ENCODE data around the gene CNTN5.
A peak's percentile ranks its signal among the peaks of the same experiment; 100 is the strongest.

Gene CNTN5

DNA sequence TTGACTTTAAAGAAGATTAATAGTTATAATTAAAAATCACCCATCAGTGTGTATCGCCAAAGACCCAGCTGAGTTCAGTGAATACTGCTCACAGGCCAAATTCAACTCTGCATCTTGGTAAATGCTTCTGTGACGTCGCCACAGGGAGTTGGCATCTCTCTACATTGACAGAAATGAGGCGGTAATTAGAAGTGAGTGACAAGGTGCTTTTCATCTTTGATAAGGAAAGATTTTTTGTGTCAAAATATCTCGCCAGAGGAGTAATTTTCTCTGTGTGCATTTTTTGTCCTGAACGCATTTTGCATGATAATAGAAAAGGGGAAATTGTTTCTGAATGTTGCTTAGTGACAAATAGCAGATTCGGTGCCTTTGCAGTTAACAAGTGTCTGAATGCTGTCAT, 345.8 kb downstream of the CNTN5 start:
- DNase-seq (ENCODE audit: low read depth), result no peak
- TF ChIP-seq, protein P1, sequence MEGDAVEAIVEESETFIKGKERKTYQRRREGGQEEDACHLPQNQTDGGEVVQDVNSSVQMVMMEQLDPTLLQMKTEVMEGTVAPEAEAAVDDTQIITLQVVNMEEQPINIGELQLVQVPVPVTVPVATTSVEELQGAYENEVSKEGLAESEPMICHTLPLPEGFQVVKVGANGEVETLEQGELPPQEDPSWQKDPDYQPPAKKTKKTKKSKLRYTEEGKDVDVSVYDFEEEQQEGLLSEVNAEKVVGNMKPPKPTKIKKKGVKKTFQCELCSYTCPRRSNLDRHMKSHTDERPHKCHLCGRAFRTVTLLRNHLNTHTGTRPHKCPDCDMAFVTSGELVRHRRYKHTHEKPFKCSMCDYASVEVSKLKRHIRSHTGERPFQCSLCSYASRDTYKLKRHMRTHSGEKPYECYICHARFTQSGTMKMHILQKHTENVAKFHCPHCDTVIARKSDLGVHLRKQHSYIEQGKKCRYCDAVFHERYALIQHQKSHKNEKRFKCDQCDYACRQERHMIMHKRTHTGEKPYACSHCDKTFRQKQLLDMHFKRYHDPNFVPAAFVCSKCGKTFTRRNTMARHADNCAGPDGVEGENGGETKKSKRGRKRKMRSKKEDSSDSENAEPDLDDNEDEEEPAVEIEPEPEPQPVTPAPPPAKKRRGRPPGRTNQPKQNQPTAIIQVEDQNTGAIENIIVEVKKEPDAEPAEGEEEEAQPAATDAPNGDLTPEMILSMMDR (conservative IDR thresholded peaks at IDR 0.05; ENCODE audit: low read length), result no peak
- H3K4me3 ChIP-seq (ENCODE audit: low read length), result no peak overlapping the region

- DNase-seq (ENCODE audit: low read depth), result no peak
- TF ChIP-seq, protein P1 (conservative IDR thresholded peaks at IDR 0.05; ENCODE audit: low read length), result no peak
- no peak overlapping the region for H3K4me3 ChIP-seq (ENCODE audit: low read length)
These were observed 347.8 kb downstream of the CNTN5 start for GRCh38 chr11:99368583-99368982.

- TF ChIP-seq, protein P1 (conservative IDR thresholded peaks at IDR 0.05; ENCODE audit: low read length), result no peak
- no peak overlapping the region for H3K4me3 ChIP-seq (ENCODE audit: low read length)
- DNase-seq (ENCODE audit: low read depth), result peak; percentile 15
These were observed 349.9 kb downstream of the CNTN5 start for GRCh38 chr11:99370549-99371216.

GRCh38 chr11:99371257-99371656, 350.5 kb downstream of the CNTN5 start:
- no peak overlapping the region for H3K4me3 ChIP-seq (ENCODE audit: low read length)
- DNase-seq (ENCODE audit: low read depth), result no peak
- TF ChIP-seq, protein P1 (conservative IDR thresholded peaks at IDR 0.05; ENCODE audit: low read length), result no peak

DNA sequence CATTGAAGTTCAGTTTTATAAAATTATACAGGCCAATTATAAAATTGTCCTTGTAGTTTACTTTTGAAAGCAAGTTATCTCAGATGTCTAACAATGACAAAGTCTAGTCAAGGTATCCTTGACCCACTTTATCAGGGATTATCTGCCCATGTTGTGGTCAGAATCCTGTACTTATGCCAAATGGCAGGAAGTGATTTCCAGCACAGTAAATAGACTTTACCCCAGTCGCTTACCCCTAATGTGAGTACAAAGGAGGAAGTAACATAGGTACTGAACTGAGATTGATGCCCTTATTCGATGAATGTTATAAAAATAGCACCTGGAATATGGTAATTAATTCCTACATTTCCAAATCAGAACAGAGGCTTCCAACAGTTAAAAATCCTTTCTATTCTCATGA, 355.7 kb downstream of the CNTN5 start:
- TF ChIP-seq, protein P1 (conservative IDR thresholded peaks at IDR 0.05; ENCODE audit: low read length), result no peak
- H3K4me3 ChIP-seq (ENCODE audit: low read length), result no peak overlapping the region
- no peak for DNase-seq (ENCODE audit: low read depth)

- H3K4me3 ChIP-seq (ENCODE audit: low read length), result no peak overlapping the region
- DNase-seq (ENCODE audit: low read depth), result no peak
- TF ChIP-seq, protein P1 (conservative IDR thresholded peaks at IDR 0.05; ENCODE audit: low read length), result no peak
These were observed 363.0 kb downstream of the CNTN5 start for GRCh38 chr11:99383648-99384245.

- TF ChIP-seq, protein P1 (conservative IDR thresholded peaks at IDR 0.05; ENCODE audit: low read length), result no peak
- no peak for DNase-seq (ENCODE audit: low read depth)
- H3K4me3 ChIP-seq (ENCODE audit: low read length), result no peak overlapping the region
These were observed 370.5 kb downstream of the CNTN5 start for GRCh38 chr11:99391245-99391644.

All from AG10803 (cell line).